GM18526 (cell line): Measurements from ENCODE around the gene NEUROD2.

Experiments used
- POLR2A ChIP-seq: IDR thresholded peaks from 3 replicates; pipeline ENCODE4 v1.6.1; 2011; ENCODE audit not compliant: insufficient read length; ENCODE audit errors: extremely low read depth

The NEUROD2 gene

DNA sequence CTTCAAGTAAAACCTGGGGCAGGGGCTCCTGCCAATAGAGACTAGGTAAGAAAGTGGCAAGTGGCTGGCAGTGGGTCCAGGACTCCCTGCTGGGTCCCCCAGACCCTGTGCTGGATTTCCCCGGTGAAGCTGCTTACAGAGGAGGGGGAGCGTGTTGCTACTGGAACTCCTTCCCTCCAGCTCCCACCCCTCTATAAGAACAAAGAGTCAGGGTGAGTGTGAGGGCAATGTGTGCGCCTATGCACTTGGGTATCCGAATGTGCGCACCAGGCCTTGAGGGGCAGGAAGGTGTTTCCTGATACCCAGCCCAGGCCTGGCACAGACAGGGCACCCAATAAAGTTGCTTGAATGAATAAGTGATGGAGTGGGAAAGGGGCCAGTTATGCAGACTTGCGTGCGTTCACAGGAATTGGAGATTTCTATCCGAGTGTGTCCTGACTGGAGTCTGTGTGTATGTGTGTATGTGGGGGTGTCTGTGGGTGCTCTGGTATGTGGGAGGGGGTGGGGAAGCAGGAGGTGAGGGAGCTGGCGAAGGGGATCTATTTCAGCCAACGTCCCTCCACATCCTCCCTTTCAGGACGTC, 11.7 kb downstream of the NEUROD2 start:
- no peak for TF ChIP-seq POLR2A

DNA sequence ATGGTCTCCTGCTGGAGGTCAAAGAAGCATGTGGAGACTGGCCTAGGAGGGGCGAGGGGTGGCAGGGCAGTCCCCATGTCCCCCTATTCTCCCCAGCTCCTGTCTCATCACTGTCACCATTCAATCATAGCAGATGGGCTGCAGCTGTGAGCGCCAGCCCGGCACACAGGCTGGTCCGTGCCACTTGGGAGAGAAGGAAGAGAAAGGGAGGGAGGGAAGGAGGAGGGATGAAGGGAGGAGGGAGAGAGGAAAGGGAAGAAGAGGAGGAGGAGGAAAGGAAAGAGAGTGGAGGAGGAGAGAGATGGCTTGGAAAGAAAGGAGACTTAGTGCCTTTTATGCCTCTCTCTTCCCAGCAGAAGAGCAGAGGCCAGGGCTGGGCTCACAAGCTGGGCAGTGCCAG, 12.4 kb downstream of the NEUROD2 start:
- no peak for TF ChIP-seq POLR2A

GRCh38 chr17:39593371-39593770, 14.3 kb downstream of the NEUROD2 start:
- TF ChIP-seq POLR2A, result no peak

- no peak for TF ChIP-seq POLR2A
These were observed 15.5 kb downstream of the NEUROD2 start for GRCh38 chr17:39591958-39592954.

DNA sequence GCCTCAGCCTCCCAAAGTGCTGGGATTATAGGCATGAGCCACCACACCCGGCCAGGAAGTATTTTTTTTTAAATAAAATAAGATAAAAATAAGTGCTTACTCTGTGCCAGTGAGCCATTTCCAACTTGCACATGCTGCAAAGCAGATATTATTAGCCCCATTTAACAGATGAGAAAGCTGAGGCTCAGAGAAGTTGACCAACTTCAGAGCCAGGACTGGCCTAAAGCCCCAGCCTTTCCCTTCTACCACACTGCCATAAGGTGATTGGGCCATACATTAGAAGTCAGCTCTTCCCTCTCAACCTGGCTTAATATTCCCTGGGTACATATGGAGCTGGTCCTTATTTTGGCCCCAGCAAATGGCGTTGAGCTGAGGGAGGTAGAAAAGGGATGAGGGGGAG, 25.1 kb downstream of the NEUROD2 start:
- no peak for TF ChIP-seq POLR2A

DNA sequence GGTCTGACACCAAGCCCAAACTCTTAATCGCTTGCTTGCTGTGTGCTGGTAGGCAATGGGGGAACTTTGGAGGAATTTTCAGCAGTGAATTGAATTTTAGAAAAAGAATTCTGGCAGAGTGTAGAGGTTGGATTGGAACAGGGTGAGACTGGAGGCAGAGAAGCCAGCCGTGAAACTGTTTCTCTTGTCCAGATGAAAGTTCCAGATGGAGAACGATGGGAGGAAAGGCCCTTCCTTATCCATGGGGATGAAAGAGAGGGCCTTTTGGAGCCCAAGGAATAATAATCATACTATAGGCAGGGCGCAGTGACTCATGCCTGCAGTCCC, 26.0 kb downstream of the NEUROD2 start:
- no peak for TF ChIP-seq POLR2A

DNA sequence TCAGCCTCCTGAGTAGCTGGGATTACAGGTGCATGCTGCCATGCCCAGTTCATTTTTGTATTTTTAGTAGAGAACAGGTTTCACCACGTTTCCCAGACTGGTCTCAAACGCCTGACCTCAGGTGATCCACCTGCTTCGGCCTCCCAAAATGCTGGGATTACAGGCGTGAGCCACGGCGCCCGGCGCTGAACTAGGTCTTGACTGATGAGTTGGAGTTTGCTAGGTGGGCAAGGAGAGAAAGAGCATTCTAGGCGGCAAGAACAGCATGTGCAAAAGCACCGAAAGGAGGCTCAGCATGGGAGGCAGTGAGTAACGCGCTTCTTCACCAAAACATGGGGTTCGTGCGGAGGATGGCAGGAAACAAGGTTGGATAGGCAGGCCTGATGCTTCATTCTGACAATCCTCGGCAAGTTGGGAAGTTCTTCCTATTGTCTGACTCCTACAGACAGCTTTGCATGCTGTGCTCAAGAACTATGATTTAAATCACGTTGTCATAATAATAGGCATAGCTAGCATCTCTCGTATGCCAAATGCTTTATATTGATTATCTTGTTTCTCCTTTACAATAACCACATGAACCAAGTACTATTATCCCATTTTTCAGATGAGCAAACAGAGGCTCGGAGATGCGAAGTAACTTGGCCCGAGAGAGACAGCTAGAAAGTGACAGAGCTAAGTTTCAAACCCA, 26.5 kb downstream of the NEUROD2 start:
- no peak for TF ChIP-seq POLR2A

DNA sequence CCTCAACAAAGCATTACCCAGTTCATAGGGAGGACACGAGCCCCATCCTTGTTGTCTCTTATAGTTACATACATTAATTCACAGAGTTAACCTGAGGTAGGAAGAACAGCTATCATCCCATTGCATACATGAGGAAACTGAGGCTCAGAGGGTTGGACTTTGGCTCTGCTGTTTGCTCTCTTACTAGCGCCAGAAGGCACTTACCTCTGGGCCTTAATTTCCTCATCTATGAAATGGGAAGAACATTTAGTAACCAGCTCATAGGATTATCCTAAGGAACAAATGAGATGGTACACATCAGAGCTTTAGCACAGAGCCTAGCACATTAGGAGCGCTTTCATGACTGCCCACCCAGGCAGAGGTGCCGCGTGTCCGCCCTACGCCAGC, 27.6 kb downstream of the NEUROD2 start:
- no peak for TF ChIP-seq POLR2A

GRCh38 chr17:39579318-39580081, 28.2 kb downstream of the NEUROD2 start:
- TF ChIP-seq POLR2A, result no peak

DNA sequence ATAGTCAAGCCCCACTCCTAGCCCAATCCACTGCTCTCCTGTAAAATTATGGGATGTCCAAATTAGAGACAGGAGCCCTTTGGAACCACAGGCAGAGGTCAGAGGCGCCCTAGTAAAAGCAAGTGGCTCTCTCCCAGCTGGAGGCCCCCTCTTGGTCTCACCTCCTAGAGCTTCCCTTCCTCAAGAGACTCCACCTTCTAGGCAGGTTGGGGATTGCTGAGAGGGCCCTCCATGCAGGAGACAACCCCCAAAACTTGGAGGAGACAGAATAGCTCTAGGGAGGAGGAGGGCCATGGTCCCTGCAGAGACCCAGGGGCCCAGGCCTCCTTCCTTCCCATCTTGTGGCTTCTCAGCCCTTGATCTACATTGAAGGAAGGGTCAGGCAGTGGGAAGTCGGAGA, 29.4 kb downstream of the NEUROD2 start:
- TF ChIP-seq POLR2A, result no peak

GRCh38 chr17:39576187-39576586, 31.5 kb downstream of the NEUROD2 start:
- no peak for TF ChIP-seq POLR2A

DNA sequence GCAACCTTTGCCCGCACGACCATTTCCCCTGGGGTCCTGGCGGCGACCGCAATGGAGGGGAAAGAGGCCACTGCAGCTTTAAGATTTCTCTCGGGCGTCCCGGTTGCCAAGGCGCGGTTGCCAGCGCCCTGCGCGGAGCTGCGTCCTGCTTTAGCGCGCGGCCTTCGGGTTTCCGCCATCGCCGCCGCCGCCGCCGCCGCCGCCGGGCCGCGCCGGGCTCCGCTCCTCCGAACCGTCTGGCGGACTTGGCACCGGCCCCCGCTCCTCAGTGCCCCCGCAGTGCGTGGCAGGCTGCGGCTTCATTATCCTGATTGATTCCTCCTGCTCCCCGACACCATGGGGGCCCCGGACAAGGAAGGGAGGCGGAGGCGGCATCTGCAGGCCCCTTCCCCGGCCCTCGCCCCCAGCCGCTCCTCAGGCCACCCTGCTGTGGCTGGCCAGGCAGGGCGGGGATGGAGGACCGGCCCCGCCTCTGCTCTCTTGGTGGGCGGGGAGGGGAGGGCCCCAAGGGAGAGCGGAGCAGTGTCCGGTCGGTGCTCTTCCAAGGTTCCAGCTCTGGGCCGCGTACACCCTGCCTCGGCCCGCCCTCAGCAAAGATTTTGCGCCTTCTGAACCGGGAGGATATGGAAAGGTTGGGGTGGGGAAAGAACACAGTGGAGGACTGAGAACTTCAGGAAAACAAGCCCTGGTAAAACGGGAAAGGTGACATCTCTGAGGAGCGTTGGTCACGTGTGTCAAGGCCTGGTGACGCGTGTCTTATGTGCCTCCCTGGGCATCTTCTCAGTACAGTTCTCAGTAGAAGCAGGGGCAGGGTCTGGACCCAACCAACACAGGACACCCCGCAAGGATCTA, 34.0 kb downstream of the NEUROD2 start:
- TF ChIP-seq POLR2A, result no peak

GRCh38 chr17:39572121-39572520, 35.6 kb downstream of the NEUROD2 start:
- no peak for TF ChIP-seq POLR2A

GRCh38 chr17:39569126-39569525, 38.6 kb downstream of the NEUROD2 start:
- TF ChIP-seq POLR2A, result no peak
